ENCODE results near the gene S100A7A. TPM values are rescaled to one million over a fixed set of nuclear protein-coding genes. Genes with fewer than 3 reads are reported as not detected.
"Not testable (repeated sequence)": the region's sequence is repeated elsewhere in the genome, so short reads cannot be mapped to it uniquely, and the experiment has no call there.

The S100A7A gene
- polyA plus RNA-seq, 3 donors: not detected

DNA sequence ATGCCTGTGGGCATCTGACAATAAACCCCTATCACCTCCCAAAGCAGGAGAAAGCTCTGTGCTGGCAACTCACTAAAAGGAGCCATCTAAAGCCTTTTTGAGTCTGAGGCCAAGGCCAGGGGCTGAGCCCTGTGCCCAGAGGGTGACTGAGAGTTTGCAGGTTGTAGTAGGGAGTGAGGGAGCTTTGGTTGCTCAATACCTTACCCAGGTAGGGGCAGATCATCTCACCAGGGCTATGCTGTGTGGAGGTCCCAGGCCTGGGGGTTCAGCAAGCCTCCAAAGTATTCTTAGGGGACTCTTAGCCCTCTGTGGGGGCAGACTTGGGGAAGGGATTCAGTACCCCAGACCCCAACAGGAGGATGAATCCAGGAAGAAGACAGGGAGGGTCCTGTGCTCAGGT, 23.0 kb downstream of the S100A7A start:
- no peak for DNase-seq (ENCODE audit: extremely low read depth in 1 of 11, low read depth in 9 of 11, low spot score in 4 of 11)

DNA sequence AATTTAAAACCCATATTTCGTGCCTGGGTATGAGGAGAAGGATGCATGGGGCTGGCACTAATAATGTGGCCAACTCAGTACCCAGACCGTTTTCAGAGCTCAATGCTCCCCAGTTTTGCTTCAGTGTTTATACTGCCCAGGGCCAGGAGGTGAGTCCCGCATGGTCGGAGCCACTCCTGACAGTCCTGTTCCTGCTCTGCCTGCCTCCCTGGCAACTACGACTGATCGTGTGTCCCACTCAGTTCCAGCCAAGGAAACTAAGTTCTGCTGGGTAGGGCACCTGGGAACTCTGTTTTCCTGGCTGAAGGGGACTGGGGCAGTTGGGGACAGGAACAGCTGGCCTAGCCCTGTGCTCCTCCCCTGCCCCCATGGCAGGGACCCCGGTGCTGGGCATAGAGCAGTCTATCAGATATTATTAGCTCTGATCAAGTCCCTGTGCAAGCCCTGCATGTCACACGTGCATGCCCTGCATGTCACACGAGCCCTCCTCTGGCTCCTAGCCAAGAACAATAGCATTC, 25.0 kb downstream of the S100A7A start:
- DNase-seq (ENCODE audit: extremely low read depth in 1 of 11, low read depth in 9 of 11, low spot score in 4 of 11): peak in 1 of 11 donors; percentile 1

DNA sequence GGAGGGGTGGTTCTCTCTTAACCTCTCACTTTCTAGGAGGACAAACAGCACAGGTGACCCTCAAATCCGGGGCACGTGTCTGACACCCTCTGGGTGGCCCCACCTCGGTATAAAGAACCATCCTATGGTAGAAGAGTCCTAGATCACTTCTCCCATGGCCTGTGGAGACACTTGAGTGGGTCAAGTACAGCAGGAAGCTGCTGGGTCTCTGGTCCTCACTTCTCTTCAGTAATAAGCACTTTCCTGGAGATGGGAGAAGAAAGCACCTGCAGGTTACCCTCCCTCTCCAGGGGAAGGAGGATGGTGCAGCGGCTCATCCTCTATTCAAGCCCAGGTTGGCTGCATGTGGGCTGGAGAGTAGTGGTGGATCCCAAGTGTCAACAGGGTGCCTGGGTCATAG, 27.2 kb downstream of the S100A7A start:
- DNase-seq (ENCODE audit: extremely low read depth in 1 of 11, low read depth in 9 of 11, low spot score in 4 of 11): no peak

DNA sequence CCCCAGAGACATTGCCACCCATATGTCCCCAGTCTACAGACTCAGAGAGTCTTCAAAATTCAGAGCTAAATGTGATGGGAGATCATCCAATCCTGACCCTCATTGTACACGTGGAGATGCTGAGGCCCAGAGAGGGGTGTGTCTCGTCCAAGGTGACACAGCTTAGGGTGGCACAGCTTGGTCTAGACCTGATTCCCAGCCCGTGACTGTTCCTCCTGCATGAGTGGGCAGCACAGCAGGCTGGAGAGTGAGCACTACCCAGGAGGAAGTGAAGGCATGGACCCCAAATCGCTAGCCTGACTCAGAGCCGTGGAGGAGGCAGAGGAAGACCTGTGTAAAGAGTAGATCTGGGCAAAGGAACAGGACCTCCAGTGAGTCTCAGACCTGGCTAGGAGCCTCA, 27.8 kb downstream of the S100A7A start:
- DNase-seq (ENCODE audit: extremely low read depth in 1 of 11, low read depth in 9 of 11, low spot score in 4 of 11): no peak

DNA sequence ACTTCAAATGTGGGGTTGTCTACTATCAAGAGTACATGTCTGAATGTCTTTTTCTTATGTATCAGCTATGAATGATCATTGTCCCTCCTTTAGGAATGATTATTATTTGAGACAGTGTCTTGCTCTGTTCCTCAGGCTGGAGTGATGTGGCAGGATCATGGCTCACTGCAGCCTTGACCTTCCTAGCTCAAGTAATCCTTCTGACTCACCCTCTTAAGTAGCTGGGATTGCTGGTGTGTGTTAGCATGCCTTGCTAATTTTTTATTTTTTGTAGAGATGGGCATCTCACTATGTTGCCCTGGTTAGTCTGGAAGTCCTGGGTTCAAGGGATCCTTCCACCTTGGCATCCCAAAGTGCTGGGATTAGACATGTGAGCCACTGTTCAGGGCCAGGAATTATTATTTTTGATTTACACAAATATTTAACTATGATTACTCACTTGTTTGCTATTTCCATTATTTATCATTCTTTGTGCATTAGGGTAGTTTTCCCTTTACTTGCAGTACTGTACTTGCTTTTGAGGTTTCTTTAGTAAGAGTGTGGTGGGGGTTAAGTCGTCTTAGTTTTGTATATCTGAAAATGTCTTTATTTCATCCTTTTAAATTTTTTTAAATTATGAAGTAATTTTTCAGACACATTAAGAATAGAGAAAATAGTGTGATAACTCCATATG, 31.3 kb downstream of the S100A7A start:
- no peak for DNase-seq (ENCODE audit: extremely low read depth in 1 of 11, low read depth in 9 of 11, low spot score in 4 of 11)

DNA sequence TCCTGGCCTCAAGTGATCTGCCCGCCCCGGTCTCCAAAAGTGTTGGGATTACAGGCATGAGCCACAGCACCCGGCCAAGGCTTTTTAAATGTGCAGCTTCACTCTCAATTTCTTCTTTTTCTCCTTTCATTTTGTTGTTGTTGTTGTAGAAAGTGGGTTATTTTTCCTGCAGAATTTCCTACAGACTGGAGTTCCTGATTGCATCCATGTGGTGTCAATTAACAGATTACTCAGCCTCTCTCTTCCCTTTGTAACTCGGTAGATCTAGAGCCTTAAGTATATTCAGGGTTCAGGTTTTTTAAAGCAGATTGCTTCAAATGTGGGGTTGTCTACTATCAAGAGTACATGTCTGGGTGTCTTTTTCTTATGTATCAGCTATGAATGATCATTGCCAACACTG, 32.5 kb downstream of the S100A7A start:
- not testable (repeated sequence) for DNase-seq (ENCODE audit: extremely low read depth in 1 of 11, low read depth in 9 of 11, low spot score in 4 of 11)

DNA sequence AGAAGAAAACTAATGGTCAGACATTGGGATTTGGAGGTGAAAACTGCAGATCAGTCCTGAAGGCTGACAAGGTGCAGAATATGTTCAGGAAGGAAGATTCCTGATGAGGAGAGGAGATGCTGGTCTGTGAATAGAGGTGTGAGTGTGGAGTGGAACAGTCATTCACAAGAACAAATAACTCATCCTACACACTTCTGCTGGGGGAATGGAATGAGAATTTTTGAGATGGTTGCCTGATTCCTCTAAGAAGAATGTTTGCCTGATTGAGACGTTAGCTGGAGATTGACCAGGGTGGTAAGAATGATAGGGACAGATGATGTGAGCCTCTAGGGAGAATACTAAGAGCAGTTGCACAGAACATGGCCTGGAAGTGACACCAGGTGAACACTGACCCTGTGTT, 40.1 kb downstream of the S100A7A start:
- DNase-seq (ENCODE audit: extremely low read depth in 1 of 11, low read depth in 9 of 11, low spot score in 4 of 11): no peak

DNA sequence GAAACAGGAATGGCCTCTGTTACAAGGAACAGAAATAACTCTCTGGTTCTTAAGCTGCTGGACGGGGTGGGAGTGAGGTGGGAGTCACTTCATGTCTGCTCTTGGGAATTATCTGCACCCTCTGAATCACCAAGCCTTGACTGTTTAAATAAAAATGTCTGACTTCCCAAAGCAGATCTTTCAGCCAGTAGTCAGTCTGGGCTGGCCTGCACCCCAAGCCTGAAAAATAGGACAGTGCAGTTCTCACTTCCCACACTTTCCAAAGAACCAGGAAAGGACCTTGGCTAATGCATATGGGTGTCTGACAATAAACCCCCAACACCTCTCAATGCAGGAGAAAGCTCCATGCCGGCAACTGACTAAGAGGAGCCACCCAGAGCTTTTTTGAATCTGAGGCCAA, 43.3 kb downstream of the S100A7A start:
- no peak for DNase-seq (ENCODE audit: extremely low read depth in 1 of 11, low read depth in 9 of 11, low spot score in 4 of 11)

DNA sequence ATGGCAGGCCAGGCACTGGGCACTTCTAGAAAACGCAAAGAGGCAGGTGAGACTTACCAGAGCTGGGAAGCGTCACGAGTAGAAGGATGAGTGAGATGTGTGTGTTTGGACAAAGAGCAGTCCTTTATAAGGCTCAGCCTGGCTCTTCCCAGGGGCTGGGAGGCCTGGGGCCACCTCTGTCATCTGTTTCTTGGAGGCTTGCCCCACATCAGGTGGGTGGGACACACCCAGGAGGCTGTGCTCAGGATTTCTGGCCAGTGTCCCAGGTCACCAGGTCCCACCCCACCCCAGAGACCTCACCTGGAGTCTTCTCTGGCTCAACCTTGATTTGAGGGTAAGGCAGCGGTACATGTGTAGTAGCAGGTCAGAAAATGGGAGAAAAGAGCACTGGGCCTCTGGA, 44.2 kb downstream of the S100A7A start, which contains the start of gene S100A7:
Gene S100A7, minus strand, starts transcription at position 101 of the 400 bp plus-strand sequence. CDS start 1,638 bp downstream, outside the sequence.
- no peak for DNase-seq (ENCODE audit: extremely low read depth in 1 of 11, low read depth in 9 of 11, low spot score in 4 of 11)

DNA sequence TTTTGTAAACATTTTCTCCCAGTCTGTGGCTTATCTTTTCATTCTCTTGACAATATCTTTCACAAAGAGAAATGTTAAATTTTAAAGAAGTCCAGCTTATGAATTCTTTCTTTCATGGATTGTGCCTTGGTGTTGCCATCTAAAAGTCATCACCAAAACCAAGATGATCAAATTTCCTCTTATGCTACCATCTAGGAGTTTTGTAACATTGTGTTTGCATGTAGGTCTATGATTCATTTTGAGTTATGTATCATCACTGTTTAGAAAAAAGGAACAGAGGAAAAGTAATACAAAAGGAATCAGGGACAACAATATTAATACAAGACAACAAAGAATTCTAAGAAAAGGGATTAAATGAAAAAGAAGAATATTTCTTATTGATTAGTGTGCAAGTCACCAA, 46.4 kb downstream of the S100A7A start:
- not testable (repeated sequence) for DNase-seq (ENCODE audit: extremely low read depth in 1 of 11, low read depth in 9 of 11, low spot score in 4 of 11)

DNA sequence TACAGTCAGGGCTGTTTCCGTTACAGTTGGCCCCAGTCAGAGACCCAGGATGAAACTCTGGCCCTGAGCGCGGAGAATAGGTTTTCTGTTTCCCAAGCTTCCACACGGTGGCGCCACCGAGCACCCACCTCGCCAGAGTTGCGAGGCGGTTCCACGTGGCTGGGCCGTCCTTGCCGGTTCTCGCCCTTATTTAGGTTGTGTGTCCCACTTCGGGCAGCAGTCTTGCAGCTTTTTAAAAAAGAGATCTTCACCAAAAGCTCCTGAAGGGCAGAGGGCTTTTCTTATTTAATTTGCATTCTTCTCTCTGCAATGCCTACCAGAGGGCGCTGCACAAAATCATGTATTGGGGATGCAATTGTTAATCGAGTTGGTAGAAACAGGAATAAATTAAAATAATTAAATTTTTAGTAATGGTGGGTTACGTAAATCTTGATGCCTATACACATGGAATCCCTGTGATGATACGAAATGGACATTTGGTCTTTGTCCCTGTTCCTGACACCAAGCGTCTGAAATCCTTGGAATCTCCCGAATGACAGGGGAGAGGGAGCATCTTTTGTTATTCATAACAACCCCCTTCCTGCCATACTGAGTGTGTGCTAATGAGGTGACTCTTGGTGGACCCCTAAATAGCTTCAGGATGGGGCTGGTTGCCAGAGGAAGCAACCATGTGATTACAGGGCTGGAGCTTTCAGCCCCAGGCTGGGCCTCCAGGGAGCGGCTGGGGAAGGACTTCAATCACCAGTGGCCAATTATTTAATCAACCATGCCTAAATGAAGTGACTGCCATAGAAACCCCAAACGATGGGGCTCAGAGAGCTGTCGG, 49.7 kb downstream of the S100A7A start:
- peak in 2 of 11 donors; percentile 17 to 23 for DNase-seq (ENCODE audit: extremely low read depth in 1 of 11, low read depth in 9 of 11, low spot score in 4 of 11)

DNA sequence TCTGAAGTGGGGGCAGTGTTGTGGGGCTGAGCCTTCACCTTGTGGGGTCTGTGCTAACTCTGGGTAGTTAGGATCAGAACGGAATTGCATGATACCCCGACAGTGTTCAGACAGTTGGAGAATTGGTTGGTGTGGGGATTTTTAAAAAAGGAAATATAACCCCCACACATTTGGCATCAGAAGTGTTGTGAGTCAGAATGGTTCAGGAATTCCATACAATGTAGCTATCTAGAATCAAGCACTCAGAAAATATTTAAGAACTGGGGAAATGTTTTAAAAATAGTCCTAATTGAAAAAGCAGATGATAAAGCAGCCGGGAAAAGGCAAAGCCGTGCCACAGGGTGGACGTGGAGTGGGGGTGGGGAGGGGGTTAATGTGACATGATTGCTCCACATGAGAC, 50.6 kb downstream of the S100A7A start:
- DNase-seq (ENCODE audit: extremely low read depth in 1 of 11, low read depth in 9 of 11, low spot score in 4 of 11): no peak

DNA sequence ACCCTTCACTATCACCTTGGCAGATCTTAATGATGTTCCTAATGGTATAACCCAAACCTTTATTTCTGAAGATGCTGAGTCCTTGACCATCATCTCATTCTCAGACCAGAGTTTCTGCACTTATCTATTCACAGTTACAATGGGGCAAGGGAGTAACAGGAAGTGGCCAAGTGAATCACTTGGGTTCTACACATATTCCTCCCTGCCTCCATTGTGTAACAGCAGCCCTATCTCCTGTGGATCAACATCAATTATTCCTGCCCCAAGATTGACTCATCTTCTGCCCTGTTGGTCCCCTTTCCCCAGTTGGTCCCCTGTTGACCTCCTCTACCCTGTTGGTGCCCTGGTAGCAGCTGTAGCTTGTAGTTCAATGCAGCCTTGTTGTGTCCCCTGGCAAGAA, 54.4 kb downstream of the S100A7A start:
- DNase-seq (ENCODE audit: extremely low read depth in 1 of 11, low read depth in 9 of 11, low spot score in 4 of 11): no peak

Other genes with a start within 250 kb of the S100A7A start
- gene LELP1, start 213.1 kb upstream of the S100A7A start, polyA plus RNA-seq (ENCODE audit: insufficient read length in 3 of 3): not detected
- not detected for gene PRR9, start 198.9 kb upstream of the S100A7A start, polyA plus RNA-seq (ENCODE audit: insufficient read length in 3 of 3)
- not detected for gene LORICRIN, start 156.8 kb upstream of the S100A7A start, polyA plus RNA-seq (ENCODE audit: insufficient read length in 3 of 3)
- gene PGLYRP3, start 103.6 kb upstream of the S100A7A start, polyA plus RNA-seq (ENCODE audit: insufficient read length in 3 of 3): not detected
- not detected for gene PGLYRP4, start 67.7 kb upstream of the S100A7A start, polyA plus RNA-seq (ENCODE audit: insufficient read length in 3 of 3)
- gene S100A9, start 58.7 kb upstream of the S100A7A start, polyA plus RNA-seq (ENCODE audit: insufficient read length in 3 of 3): 10 to 100 TPM; 17.2 to 29.4 (median 27.6) TPM
- 1 to 10 TPM; 1.3 to 2.6 (median 2.4) TPM for gene S100A12, start 40.9 kb upstream of the S100A7A start, polyA plus RNA-seq (ENCODE audit: insufficient read length in 3 of 3)
- 10 to 100 TPM in 2 of 3 donors, 1 to 10 TPM in 1; 9.8 to 24.0 (median 20.8) TPM for gene S100A8, start 25.4 kb upstream of the S100A7A start, polyA plus RNA-seq (ENCODE audit: insufficient read length in 3 of 3)
- gene S100A7, start 44.1 kb downstream of the S100A7A start, polyA plus RNA-seq (ENCODE audit: insufficient read length in 3 of 3): under 1 TPM; 0.56 to 0.65 (median 0.61) TPM
- gene S100A6, start 119.5 kb downstream of the S100A7A start, polyA plus RNA-seq (ENCODE audit: insufficient read length in 3 of 3): 100 to 1,000 TPM; 182 to 242 (median 198) TPM
- 1 to 10 TPM in 2 of 3 donors, under 1 TPM in 1; 0.85 to 1.3 (median 1.2) TPM for gene S100A5, start 124.4 kb downstream of the S100A7A start, polyA plus RNA-seq (ENCODE audit: insufficient read length in 3 of 3)
- gene S100A4, start 129.3 kb downstream of the S100A7A start, polyA plus RNA-seq (ENCODE audit: insufficient read length in 3 of 3): 10 to 100 TPM; 31.8 to 32.4 (median 32.1) TPM
- under 1 TPM in 2 of 3 donors, not detected in 1; 0.32 to 0.57 TPM for gene S100A3, start 132.7 kb downstream of the S100A7A start, polyA plus RNA-seq (ENCODE audit: insufficient read length in 3 of 3)
- 1 to 10 TPM; 3.8 to 9.8 (median 4.1) TPM for gene S100A2, start 149.3 kb downstream of the S100A7A start, polyA plus RNA-seq (ENCODE audit: insufficient read length in 3 of 3)
- 100 to 1,000 TPM in 2 of 3 donors, 10 to 100 TPM in 1; 91.9 to 107 (median 106) TPM for gene S100A16, start 196.6 kb downstream of the S100A7A start, polyA plus RNA-seq (ENCODE audit: insufficient read length in 3 of 3)
- gene S100A14, start 199.8 kb downstream of the S100A7A start, polyA plus RNA-seq (ENCODE audit: insufficient read length in 3 of 3): 10 to 100 TPM; 16.9 to 22.1 (median 17.3) TPM
- gene S100A13, start 211.0 kb downstream of the S100A7A start, polyA plus RNA-seq (ENCODE audit: insufficient read length in 3 of 3): 100 to 1,000 TPM; 143 to 162 (median 159) TPM
- gene S100A1, start 211.9 kb downstream of the S100A7A start, polyA plus RNA-seq (ENCODE audit: insufficient read length in 3 of 3): 10 to 100 TPM; 21.9 to 29.8 (median 23.3) TPM
- gene CHTOP, start 217.5 kb downstream of the S100A7A start, polyA plus RNA-seq (ENCODE audit: insufficient read length in 3 of 3): 100 to 1,000 TPM; 121 to 142 (median 124) TPM
- 10 to 100 TPM; 49.4 to 56.0 (median 53.9) TPM for gene SNAPIN, start 242.2 kb downstream of the S100A7A start, polyA plus RNA-seq (ENCODE audit: insufficient read length in 3 of 3)